GM21737 (cell line): ENCODE results near the gene SV2C.

ENCODE experiments used
- ATAC-seq: cut with Tn5 transposase; IDR thresholded peaks from one replicate; pipeline ENCODE4 v1.9.1; 2021; ENCODE audit warnings: mild to moderate bottlenecking, moderate library complexity; ENCODE audit not compliant: unreplicated experiment

The SV2C gene

GRCh38 chr5:76162335-76162734 is 79.2 kb downstream of the SV2C start:
- ATAC-seq, result no peak

DNA sequence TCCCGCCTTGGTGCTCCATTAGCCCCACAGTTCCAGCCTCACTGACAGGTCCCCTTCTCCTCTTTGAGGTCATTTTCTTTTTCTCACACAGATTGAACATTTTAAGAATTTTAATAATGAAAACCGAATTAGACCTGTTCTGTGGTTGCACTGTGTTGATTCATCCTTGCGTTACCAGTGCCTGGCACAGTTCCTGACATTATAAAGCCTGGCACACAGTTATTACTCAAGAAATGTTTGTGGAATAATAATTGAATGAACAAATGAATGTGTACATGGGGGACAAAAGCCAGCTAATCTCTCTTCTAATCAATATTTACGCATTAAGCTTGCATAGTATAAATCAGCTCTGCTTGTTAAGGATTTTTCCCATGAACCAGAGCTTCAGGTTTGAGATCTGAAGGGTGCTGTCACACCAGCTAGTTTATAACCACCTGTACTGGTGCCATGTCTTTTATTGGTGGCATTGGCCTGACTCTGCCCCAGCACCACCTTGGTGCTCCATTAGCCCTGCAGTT is 80.0 kb downstream of the SV2C start:
- ATAC-seq, result no peak

DNA sequence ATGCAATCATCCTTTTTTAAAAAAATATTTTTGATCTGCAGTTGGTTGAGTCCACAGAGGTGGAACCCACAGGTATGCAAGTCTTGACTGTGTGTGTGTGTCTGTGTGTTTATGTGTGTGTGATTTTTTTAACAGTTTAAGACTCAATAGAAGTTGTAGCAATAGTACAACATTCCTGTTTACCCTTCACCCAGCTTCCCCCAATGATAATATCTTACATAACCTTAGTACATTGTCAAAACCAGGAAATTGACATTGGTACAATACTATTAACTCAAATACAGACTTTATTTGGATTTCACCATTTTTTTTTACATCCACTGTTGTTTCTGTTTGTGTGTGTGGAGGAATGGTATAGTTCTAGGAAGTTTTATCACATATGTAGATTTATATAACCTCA is 81.8 kb downstream of the SV2C start:
- ATAC-seq, result no peak

DNA sequence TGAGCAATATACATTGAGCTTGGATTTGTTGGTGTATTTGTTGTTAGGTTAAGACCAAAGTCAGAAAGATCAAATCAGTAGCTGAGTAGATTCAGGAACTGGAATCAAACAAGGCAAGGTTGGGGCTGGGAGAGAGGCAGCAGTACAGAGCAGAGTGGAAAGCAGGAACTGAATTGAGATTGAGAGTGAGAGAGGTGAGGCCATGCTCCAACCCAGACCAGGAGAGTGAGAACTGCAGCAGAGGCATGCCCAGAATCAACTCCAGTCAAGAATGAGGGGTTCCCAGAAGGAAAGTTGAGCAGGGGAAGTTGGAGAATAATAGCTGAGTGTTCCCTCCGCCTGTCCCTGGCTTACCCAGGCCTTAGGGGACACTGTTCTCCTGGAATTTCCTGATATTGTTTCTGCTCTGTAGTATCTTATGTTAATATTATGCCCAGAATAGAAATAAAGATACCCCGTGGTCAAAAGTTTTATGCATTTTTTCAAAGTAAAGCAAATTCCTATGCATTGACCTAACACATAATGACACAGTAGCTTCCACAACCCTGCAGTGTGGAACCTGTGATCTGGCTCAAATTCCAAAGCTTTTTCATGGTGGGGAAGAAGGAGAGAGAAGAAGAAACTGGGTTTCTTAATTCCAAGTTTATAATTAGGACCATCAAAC is 82.7 kb downstream of the SV2C start:
- ATAC-seq, result no peak

- ATAC-seq, result no peak
These were observed 83.8 kb downstream of the SV2C start for GRCh38 chr5:76166886-76167576.

DNA sequence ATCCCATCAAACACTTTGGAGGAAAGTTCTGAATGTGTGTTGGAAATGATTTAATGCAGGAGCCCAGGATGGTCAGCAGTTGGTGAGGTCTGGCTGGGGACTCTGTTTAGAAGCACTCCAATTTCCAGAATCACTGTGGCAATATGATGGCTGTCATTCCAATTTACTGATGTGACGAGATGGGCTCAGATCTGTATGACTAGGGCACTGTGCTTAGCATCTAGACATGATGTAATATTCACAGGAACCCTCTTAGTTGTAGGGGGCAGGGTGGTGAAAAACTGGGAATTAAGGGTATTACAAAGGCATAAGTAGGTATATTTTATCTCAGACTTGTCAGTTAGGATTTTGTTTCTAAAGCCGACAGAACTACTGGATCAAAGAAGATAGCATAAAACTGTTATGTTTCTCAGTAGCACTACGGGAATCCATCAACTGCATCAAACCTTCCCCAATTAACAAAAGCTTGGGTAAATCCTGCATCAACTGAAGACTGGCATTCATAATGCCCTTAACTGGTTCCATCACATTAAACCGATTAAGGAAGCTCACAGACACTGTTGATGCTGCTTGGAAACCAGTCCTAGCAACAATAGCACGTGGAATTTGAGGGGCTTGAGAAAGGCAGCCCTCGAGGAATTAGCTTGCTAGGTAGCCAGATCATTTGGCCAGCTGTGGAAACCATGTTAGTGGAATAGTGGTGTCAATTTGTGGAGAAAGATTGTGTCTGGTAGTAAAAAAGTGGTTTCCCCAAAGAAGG is 86.1 kb downstream of the SV2C start:
- no peak for ATAC-seq

- ATAC-seq, result no peak
These were observed 90.9 kb downstream of the SV2C start for GRCh38 chr5:76174101-76174500.

DNA sequence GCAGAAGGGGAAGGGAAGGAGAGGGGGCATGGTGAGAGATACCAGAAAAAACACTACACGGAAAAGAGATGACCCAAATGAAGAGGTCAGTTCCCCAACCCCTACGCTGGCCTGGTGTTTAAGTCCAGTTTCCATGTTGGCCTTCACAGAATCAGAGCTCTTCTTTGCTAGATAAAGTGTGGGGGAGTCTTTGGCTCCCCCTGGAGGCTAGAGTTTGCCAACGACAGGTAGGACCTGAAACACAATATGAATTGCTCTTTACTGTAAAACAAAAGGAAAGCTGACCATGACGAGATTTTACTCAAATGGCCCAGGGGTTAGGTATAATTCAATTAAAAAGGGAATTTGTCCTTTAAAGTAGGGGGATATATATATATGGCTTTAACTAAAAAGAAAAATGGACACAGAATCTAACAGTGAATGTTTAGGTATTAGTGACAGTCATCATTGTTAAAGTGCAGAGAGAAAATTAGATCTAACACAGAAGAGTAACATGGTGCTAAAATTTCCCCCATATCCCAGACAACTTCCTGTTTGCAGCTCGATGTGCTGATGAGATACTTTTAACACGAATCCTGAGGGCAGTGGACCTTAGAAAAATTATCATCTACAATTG is 92.0 kb downstream of the SV2C start:
- peak; percentile 54 for ATAC-seq

DNA sequence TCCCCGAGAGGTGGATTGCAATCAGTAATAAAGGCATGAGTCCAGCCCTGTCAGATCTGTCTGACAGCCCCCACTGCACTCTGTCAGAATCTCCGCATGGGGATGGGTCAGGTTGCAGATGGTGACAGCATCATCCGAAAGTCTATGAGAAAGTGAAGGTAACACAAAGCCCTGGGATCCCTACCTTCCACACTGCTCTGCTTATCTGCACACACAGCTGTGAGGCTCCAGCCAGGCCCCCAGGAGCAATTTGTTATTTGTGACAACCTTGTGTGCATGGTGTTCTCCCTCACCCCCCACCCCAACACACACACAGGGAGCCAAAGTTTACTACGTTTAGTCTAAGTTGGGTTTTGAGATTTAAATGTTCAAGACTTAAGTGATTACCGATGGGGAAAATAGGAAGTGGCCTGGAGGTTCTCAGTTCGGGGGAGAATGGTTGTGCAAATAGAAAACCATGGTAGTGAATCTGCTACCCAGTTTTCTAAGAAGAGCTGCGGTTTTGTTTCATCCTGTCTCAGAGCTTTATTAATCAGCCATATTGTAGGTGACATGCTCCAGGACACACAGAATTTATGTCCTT is 92.7 kb downstream of the SV2C start:
- peak; percentile 72 for ATAC-seq

DNA sequence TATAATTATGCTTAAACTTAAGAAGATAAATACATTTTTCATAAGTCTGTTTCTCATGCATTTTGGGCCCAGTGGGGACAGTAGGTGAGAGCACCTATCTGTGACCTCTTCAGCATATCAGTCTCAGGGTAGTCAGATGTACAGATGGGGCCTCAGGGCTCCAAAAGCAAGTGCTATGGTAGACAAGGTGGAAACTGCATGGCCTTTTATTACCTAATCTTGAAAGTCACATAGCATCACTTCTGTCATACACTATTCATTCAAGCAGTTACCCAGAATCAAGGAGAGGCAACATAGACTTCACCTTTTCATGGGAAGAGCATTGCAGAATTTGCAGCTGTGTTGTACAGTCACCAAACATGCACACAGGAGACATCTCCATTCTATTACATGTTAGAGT is 94.8 kb downstream of the SV2C start:
- ATAC-seq, result no peak

- ATAC-seq, result no peak
These were observed 95.7 kb downstream of the SV2C start for GRCh38 chr5:76178913-76179312.

DNA sequence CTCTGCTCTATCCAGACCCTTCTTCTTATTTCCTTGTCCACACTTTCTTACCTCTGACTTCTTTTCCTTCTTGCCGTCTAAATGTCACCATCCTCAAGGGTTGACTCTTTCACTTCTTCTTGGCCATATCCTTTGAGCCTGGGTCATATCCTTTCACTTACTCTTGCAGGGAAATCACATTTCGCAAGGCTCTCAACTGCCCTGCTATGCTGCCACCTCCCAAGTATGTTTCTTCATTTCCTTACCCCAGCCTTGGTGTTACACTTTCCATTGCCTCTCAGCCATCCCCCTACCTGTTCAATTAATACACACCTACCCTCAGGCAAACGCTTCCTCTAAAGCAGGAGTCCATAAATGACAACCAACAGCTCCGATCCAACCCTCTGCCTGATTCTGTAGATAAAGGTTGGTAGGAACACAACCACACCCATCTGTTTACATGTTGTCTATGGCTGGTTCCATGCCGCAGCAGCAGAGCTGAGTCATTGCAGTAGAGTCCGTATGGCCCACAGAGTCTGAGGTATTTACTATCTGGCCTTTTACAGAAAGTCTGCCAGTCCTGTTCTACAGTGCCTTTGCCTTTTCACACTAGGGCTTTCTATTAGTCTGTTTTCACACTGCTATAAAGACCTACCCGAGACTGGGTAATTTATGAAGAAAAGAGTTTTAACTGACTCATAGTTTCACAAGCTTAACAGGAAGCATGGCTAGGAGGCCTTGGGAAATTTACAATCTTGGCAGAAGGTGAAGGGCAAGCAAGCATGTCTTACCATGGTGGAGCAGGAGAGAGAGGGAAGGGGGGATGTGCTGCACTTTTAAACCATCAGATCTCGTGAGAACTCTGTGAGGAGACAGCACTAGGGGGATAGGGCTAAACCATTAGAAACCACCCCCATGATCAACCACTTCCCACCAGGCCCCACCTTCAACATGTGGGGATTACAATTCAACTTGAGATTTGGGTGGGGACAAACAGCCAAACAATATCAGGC is 97.9 kb downstream of the SV2C start:
- peak; percentile 61 for ATAC-seq

DNA sequence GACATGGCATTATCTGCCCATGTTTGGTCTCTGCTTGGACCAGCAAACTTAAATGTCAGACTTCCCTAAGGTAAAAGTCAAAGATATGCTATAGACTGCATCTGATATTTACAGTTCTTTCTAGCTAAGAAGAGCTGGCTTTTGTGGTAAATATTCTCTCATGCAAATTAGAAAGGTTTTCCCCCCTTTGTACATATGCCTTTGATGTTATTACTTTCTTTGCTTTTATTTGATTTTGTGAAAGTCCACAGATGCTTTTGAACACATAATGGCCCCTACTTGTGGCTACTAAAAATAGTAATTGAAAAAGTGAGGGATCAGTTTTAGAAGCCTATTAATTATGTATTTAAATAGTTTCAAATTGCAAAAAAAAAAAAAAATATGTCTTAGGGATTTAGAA is 104.2 kb downstream of the SV2C start:
- no peak for ATAC-seq

DNA sequence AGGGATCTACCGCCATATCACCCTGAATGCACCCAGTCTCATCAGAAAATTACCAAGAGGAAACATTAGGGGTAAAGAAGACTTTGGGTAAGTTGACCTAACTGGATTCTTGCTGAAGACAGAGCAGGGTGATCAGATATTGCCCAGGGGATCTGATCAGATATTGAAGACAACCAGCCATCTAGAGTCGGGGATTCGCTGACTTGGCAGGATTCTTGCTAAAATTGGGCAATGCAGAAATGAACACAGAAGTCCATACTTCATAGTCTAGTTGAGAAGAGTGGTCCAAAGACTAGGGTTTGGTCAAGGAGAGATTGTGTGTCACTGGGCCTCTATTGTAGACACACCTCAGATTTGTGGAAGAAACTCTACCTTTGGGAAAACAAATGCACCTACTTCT is 107.2 kb downstream of the SV2C start:
- ATAC-seq, result no peak

GRCh38 chr5:76192837-76193236 is 109.7 kb downstream of the SV2C start:
- no peak for ATAC-seq

DNA sequence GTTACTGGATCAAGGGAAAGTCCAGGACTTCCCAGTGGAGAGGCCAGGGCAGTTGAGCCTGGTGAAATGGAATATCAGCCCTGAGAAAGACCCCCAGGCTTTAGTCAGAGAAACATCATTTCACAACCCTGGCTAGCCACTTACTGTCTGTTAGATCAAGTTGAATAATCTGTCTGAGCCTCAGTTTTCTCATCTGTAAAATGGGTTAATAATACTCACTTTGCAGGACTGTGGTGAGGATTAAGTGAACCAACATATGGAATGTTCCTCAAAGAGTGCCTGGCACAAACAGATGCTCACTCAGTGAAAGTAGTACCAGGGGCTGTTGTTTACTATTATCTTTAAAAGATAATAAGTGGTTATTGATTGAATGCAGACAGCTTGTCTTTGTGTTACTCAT is 110.5 kb downstream of the SV2C start:
- ATAC-seq, result no peak

- no peak for ATAC-seq
These were observed 111.2 kb downstream of the SV2C start for GRCh38 chr5:76194340-76194739.

- no peak for ATAC-seq
These were observed 113.3 kb downstream of the SV2C start for GRCh38 chr5:76196457-76196856.

DNA sequence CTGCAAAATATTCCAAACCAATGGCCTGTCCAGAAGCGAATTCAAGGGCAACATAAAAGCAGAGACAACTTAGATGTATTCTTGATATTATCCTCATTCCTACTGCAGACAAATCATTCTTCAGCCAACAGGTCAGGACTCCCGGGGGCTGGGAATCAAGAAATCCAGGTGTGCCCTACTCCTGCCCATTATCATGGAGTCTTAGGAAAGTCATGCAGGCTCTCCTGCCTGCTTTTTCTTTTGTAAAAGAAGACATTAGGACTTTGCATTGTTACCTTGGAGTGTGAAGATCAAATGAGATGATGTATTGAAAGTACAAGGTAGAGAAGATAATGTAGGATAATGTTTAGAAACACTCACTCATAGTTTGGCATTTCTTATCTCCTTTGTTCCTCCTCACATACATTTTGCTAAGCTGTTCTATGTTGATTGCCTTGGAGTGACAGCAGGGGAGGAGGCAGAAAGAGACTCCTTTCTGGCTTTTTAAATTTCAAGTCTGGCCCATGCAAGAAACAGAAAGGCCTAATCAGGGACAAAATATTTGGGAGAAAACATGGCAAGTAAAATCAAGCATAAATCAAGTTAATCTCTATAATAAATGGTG is 113.8 kb downstream of the SV2C start:
- no peak for ATAC-seq
